Activated T-helper 1 cell treated with anti-CD3 and anti-CD28 coated beads, Interleukin-2, amount 50 U/mL, for 16 hours (primary cell): ENCODE results near the gene RAD51C.
"Not testable (repeated sequence)": the region's sequence is repeated elsewhere in the genome, so short reads cannot be mapped to it uniquely, and the experiment has no call there.

Experiments used
- DNase-seq, 2 donors: peaks; one replicate each; pipeline ENCODE4 v3.0.0-alpha.2; 2020; ENCODE audit warnings: low read depth in 1 of 2, low spot score in 1 of 2

RAD51C gene

GRCh38 chr17:58692239-58693055 lies at the start of gene RAD51C:
Gene RAD51C (plus strand): TSS chr17:58692602. CDS start chr17:58692644, 42 bp downstream.
- DNase-seq: peak; percentile 73 to 78

- DNase-seq: no peak
Measured at GRCh38 chr17:58643147-58643546, 49.3 kb upstream of the RAD51C start.

GRCh38 chr17:58648236-58648635 lies 44.2 kb upstream of the RAD51C start:
- no peak for DNase-seq

- DNase-seq: not testable (repeated sequence)
Measured at GRCh38 chr17:58657962-58658803, 34.2 kb upstream of the RAD51C start.

- peak; percentile 20 to 58 for DNase-seq
Measured at GRCh38 chr17:58658804-58659713, 33.3 kb upstream of the RAD51C start.

- not testable (repeated sequence) for DNase-seq
Measured at GRCh38 chr17:58659714-58660084, 32.7 kb upstream of the RAD51C start.

GRCh38 chr17:58660621-58661020 lies 31.8 kb upstream of the RAD51C start:
- DNase-seq: no peak

- no peak for DNase-seq
Measured at GRCh38 chr17:58661499-58661898, 30.9 kb upstream of the RAD51C start.

- no peak for DNase-seq
Measured at GRCh38 chr17:58664302-58664701, 28.1 kb upstream of the RAD51C start.

GRCh38 chr17:58665946-58666857 lies 26.2 kb upstream of the RAD51C start:
- no peak for DNase-seq

- no peak for DNase-seq
Measured at GRCh38 chr17:58666858-58667267, 25.5 kb upstream of the RAD51C start.

- no peak for DNase-seq
Measured at GRCh38 chr17:58667934-58668597, 24.3 kb upstream of the RAD51C start.

GRCh38 chr17:58668598-58668935 lies 23.8 kb upstream of the RAD51C start:
- no peak for DNase-seq

- DNase-seq: no peak
Measured at GRCh38 chr17:58669853-58670252, 22.5 kb upstream of the RAD51C start.

- DNase-seq: no peak
Measured at GRCh38 chr17:58671969-58672368, 20.4 kb upstream of the RAD51C start.

GRCh38 chr17:58677194-58677880 lies 15.1 kb upstream of the RAD51C start:
- no peak for DNase-seq

- not testable (repeated sequence) for DNase-seq
Measured at GRCh38 chr17:58678287-58678686, 14.1 kb upstream of the RAD51C start.

GRCh38 chr17:58679263-58680037 lies 13.0 kb upstream of the RAD51C start:
- DNase-seq: no peak
